Activated naive CD4-positive, alpha-beta T cell treated with anti-CD3 and anti-CD28 coated beads for 36 hours (primary cell): ENCODE data around the gene CYP2W1. TPM values are rescaled to one million over a fixed set of nuclear protein-coding genes. Genes with fewer than 3 reads are reported as not detected.
"Not testable (repeated sequence)": the region's sequence is repeated elsewhere in the genome, so short reads cannot be mapped to it uniquely, and the experiment has no call there.

Experiments used
- CTCF ChIA-PET: fragments of 350-600 bp; sonication (Branson Sonifier 250); formaldehyde crosslinking; loops from one replicate; lab custom pipeline; 2021; ENCODE audit warnings: antibody characterized with exemption; lab: Charles Lee
- DNase-seq: peaks from one replicate; pipeline ENCODE4 v3.0.0-alpha.2; 2020
- H3K27ac Mint-ChIP-seq: one replicate; pipeline ENCODE4 v1.8.0; 2021; ENCODE audit warnings: mild to moderate bottlenecking, mixed read lengths
- H3K27me3 Mint-ChIP-seq: one replicate; pipeline ENCODE4 v1.8.0; 2021; ENCODE audit warnings: low read depth, mixed read lengths
- H3K36me3 Mint-ChIP-seq: one replicate; pipeline ENCODE4 v1.8.0; 2021; ENCODE audit warnings: low read depth, mixed read lengths
- H3K4me1 Mint-ChIP-seq: one replicate; pipeline ENCODE4 v1.8.0; 2021; ENCODE audit warnings: low read depth, mixed read lengths
- H3K4me3 Mint-ChIP-seq: one replicate; pipeline ENCODE4 v1.8.0; 2021; ENCODE audit warnings: mild to moderate bottlenecking, moderate library complexity, mixed read lengths
- H3K9me3 Mint-ChIP-seq: one replicate; pipeline ENCODE4 v1.8.0; 2021; ENCODE audit warnings: mixed read lengths
- intact Hi-C: fragments of 100-400 bp; cut with micrococcal nuclease; formaldehyde crosslinking; loops from one replicate; pipeline ENCODE4 v1.15.1; 2023
- total RNA-seq, 2 experiments: library from RNA; stranded (reverse); gene quantifications; one replicate each; pipeline ENCODE4 v1.2.3, GENCODE V29; 2021

CYP2W1 gene
- total RNA-seq, 2 experiments from 2014 or later: not detected

DNA sequence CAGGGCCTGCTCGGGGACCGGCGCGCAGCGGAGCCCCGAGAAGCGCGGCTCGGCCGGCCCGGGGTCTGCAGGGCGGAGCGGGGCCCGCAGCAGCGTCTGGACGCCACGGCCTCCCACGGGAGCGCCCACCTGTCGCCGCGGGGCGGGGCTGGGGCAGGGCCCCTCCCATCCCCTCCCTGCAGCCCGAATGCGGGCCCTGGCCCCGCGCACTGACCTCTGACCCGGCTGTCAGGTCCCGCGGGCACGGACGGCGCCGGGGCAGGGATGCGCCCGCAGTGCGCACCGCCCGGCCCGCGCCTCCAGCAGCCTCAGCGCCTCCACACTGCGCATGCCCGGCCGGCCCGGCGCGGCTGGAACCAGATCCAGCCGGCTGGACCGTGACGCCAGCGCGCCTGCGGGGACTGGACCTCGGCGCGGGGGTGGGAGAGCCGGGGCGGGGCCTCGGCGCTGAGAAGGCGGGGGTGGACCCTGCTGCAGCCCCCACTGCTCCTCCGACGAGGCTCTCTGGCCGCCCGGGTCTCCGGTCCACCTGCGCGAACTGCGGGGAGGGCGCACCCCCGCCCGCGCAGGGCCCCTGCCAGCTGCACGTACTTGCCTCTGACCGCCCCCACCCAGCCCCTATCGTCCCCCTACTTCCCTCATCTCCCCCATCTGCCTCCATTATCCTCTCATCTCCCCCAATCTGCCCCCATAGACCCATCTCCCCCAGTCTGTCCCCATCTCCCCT lies 45.2 kb downstream of the CYP2W1 start:
- Mint-ChIP-seq H3K9me3 (no peaks in the 10 kb centered on the region), H3K27me3 (no peaks in the 10 kb centered on the region), H3K4me3 (peak overlapping the region; percentile 67), H3K4me1 (peaks cover 34% of the 10 kb centered on the region), H3K36me3 (peaks cover 3% of the 10 kb centered on the region), H3K27ac (no peak overlapping the region)
- DNase-seq: peak; percentile 87
- intact Hi-C loops: loop anchor here (2.0 kb wide), 1 partner anchor 37 kb away; no protein-coding TSS in a partner anchor
- CTCF ChIA-PET: interaction anchor here (1.0 to 2.3 kb wide), 2 partner anchors 16 to 34 kb away, joined by 4 to 8 read pairs; partner anchors contain the start of gene GPR146

DNA sequence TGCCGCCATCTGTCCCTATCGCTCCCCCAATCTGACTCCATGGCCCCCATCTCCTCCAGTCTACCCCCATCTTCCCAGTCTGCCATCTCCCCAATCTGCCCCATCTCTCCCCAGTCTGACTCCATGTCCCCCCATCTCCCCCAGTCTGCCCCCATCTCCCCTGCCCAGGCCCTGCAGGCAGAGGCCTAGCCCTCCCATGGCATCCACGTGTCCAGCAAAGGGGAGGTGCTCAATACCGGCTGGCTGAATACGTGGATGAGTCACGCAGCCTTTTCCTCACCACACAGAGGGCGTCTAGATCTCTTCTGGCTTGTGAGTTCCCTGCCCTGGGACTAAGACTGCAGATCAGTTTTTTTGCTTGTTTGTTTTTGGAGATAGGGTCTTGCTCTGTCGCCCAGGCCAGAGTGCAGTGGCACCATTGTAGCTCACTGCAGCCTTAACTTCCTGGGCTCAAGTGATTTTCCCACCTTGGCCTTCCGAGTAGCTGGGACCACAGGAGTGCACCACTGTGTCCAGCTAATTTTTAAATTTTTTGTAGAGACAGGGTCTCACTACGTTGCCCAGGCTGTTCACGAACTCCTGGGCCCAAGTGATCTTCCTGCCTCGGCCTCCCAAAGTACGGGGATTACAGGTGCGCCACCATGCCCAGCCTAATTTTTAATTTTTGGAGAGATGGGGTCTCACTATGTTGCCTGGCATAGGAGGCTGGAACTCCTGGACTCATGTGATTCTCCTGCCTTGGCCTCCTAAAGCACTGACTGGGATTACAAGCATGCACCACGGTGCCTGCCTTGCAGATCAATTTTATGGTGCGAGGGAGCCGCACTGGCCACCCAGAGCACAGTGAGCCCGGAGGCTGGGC lies 46.0 kb downstream of the CYP2W1 start:
- Mint-ChIP-seq H3K27me3 (no peaks in the 10 kb centered on the region), H3K36me3 (no peaks in the 10 kb centered on the region), H3K27ac (peak overlapping the region; percentile 68), H3K9me3 (no peaks in the 10 kb centered on the region), H3K4me3 (peak overlapping the region; percentile 67), H3K4me1 (peaks cover 42% of the 10 kb centered on the region)
- intact Hi-C loops: loop anchor here (2.0 kb wide), 1 partner anchor 36 kb away; no protein-coding TSS in a partner anchor
- CTCF ChIA-PET: no interaction called here
- peak; percentile 84 for DNase-seq

DNA sequence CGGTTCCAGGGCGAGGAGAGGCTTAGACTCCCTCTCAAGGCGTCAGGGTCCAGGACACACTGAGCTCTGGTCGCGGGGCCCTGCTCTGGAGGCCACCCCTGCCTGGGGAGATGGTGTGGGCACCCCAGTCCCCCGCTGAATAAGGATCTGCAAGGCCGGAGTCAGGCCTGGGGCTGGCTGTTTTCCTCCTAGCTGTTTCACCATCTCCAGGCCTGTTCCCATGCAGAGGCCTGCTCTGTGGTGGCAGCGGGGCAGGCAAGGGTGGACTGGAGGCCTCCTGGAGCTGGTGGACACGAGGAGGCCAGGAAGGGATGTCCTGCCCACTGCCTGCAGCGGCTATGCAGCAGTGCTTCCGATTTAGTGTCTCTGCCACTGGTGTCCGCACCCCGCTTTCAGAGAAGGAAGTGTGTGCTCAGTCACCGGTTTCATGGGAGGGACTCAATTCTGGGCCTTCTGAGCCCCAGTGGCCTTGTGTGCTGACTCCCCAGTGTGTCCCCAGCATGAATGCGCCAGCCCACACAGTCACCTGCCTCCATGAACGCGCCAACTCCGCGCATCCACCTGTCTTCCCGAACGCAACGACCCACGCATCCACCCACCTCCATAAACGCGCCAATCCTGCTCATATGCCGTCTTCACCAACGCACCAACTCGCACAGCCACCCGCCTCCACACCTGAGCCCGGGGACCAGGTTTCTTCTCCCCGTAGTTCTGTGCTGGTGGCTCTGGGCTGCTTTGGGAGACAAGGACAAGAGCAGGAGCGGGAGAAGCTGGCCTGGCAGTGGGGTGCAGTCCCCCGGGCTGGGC lies 46.9 kb downstream of the CYP2W1 start:
- Mint-ChIP-seq H3K4me1 (peaks cover 49% of the 10 kb centered on the region), H3K27me3 (no peaks in the 10 kb centered on the region), H3K9me3 (no peaks in the 10 kb centered on the region), H3K4me3 (peak overlapping the region; percentile 9), H3K27ac (no peak overlapping the region), H3K36me3 (no peaks in the 10 kb centered on the region)
- intact Hi-C loops: loop anchor here (2.0 kb wide), 1 partner anchor 35 kb away; no protein-coding TSS in a partner anchor
- CTCF ChIA-PET: interaction anchor here (0.8 kb wide), 1 partner anchor 59 kb away, joined by 3 read pairs; no protein-coding TSS in a partner anchor
- DNase-seq: no peak

DNA sequence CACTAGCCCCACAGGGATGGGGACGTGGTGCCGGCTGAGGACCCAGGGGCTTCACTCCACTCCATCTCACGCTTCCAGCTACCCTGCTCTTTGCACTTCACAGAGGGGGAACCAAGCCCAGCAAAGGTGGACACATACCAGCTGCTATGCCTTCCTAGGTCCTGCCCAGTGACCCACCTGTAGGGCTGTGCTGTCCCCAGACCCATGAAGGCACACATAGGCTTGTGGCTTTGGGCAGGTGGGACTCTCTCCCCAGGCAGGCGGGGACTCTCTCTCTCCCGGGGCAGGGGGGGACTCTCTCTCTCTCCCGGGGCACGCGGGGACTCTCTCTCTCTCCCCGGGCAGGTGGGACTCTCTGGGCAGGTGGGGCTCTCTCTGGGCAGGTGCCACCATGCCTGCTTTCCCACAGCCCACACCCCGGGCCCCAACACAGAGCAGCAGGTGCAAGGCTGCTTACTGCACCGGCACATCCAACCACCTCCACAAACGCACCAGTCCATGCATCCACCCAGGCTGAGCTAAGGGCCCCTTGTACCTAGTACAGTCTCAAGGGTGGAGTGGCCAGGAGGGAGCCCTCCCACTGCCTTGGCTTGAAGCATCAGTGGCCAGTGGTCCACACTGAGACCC lies 47.6 kb downstream of the CYP2W1 start:
- H3K27ac Mint-ChIP-seq: no peak overlapping the region

DNA sequence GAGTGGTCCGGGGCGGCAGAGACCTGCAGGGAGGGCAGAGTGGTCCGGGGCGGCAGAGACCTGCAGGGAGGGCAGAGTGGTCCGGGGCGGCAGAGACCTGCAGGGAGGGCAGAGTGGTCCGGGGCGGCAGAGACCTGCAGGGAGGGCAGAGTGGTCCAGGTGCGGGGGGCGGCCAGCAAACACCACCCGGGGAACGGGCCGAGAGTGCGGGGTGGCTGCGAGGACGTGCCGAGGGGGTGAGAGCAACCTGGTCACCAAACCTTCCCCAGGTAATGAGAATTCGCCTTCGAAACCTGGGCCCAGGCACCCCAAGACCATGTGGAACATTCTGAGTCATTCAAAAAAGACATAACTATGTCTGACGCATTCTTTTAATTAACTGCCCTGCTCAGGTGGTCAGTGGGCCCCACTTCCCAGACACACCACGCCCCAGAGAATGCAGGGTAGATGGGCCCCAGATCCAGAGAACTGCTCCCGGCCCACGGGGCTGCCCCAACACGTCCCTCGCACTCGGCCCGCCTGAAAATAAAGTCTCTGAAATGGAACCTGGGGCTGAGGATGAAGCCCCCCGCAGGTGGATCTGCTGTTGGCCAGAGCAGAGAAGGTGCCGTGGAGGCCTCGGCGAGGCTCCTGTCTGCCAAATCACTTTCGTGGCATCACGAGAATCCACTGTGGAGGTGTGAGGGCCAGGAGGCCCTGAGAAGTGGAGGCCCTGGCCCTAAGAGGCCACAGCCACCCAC lies 48.9 kb downstream of the CYP2W1 start:
- DNase-seq: no peak
- intact Hi-C loops: no loop called here
- CTCF ChIA-PET: no interaction called here
- Mint-ChIP-seq H3K27me3 (no peaks in the 10 kb centered on the region), H3K4me3 (no peak overlapping the region), H3K9me3 (no peaks in the 10 kb centered on the region), H3K36me3 (no peaks in the 10 kb centered on the region), H3K27ac (no peak overlapping the region), H3K4me1 (peaks cover 49% of the 10 kb centered on the region)

More for the DNA sequence above, 47.6 kb downstream of the CYP2W1 start:
- DNase-seq: no peak
- H3K27me3 Mint-ChIP-seq: no peaks in the 10 kb centered on the region
- H3K9me3 Mint-ChIP-seq: no peaks in the 10 kb centered on the region
- CTCF ChIA-PET: interaction anchor here (0.8 kb wide), 1 partner anchor 58 kb away, joined by 3 read pairs; no protein-coding TSS in a partner anchor
- H3K4me1 Mint-ChIP-seq: peaks cover 54% of the 10 kb centered on the region
- no peak overlapping the region for H3K4me3 Mint-ChIP-seq
- intact Hi-C loops: no loop called here
- H3K36me3 Mint-ChIP-seq: no peaks in the 10 kb centered on the region

DNA sequence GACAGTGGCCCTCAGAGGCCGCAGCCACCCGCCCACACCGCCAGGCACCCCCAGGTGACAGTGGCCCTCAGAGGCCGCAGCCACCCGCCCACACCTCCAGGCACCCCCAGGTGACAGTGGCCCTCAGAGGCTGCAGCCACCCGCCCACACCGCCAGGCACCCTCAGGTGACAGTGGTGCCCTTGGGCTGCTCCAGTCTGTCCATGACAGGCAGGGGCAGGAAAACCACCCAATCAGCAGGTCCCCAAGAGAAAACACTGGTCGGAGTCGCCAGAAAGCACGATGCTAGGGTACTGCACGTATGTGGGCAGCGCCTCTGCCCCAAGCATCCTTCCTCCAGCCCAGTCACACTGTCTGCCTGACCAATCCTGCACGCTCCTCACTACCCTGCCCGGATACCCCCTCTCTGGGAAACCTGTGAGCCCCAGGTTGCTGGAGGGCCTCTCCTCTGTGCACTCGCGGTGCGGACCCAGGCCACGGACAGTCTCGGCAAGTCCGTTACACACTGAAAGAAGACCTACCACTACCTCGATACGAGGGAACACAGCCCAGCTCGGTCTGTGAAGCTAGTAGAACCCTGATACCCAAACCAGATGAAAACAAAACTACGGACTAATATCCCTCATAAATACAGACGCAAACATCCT lies 49.7 kb downstream of the CYP2W1 start:
- H3K27me3 Mint-ChIP-seq: no peaks in the 10 kb centered on the region
- intact Hi-C loops: no loop called here
- DNase-seq: no peak
- no peaks in the 10 kb centered on the region for H3K9me3 Mint-ChIP-seq
- H3K4me3 Mint-ChIP-seq: no peak overlapping the region
- H3K36me3 Mint-ChIP-seq: no peaks in the 10 kb centered on the region
- H3K4me1 Mint-ChIP-seq: peaks cover 45% of the 10 kb centered on the region
- H3K27ac Mint-ChIP-seq: no peak overlapping the region
- CTCF ChIA-PET: no interaction called here

DNA sequence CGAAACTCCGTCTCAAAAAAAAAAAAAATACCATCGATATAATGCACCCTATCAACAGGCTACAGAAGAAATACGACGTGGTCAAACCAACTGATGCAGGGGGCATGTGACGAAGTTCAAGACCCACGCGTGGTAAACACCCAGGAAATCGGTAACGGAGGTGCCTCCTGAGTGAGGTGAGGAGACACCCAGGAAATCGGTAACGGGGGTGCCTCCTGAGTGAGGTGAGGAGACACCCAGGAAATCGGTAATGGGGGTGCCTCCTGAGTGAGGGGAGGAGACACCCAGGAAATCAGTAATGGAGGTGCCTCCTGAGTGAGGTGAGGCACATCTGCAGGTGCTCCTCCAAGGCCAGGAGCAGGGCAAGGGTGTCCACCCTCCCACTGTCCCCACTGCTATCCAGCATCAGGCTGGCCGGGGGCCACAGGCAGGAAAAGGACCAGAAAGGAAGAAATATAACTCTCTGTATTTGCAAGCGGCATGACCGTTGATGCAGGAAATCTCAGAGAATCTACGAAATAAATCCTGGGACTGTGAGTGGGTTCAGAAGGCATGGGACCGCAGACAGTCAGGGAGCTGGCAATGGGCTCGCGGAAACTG lies 50.7 kb downstream of the CYP2W1 start:
- H3K9me3 Mint-ChIP-seq: no peaks in the 10 kb centered on the region
- H3K27me3 Mint-ChIP-seq: no peaks in the 10 kb centered on the region
- intact Hi-C loops: no loop called here
- no peak for DNase-seq
- CTCF ChIA-PET: interaction anchor here (0.6 kb wide), 2 partner anchors 15 to 39 kb away, joined by 3 to 4 read pairs; no protein-coding TSS in a partner anchor
- H3K4me3 Mint-ChIP-seq: no peak overlapping the region
- no peaks in the 10 kb centered on the region for H3K36me3 Mint-ChIP-seq
- H3K27ac Mint-ChIP-seq: no peak overlapping the region
- H3K4me1 Mint-ChIP-seq: peaks cover 45% of the 10 kb centered on the region

DNA sequence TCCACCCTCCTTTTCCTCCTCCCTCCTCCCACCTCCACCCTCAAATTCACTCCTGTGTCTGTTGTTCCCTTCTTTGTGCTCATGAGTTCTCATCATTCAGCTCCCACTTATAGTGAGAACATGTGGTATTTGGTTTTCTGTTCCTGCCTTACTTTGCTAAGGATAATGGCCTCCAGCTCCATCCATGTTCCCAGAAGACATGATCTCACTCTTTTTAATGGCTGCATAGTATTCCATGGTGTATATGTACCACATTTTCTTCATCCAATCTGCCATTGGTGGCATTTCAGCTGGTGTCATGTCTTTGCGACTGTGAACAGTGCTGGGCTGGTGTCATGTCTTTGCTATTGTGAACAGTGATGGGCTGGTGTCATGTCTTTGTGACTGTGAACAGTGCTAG lies 51.8 kb downstream of the CYP2W1 start:
- CTCF ChIA-PET, H3K9me3 Mint-ChIP-seq, H3K4me3 Mint-ChIP-seq, DNase-seq, H3K36me3 Mint-ChIP-seq, intact Hi-C loops, H3K27ac Mint-ChIP-seq, H3K27me3 Mint-ChIP-seq: not testable (repeated sequence)
- peaks cover 37% of the 10 kb centered on the region for H3K4me1 Mint-ChIP-seq

DNA sequence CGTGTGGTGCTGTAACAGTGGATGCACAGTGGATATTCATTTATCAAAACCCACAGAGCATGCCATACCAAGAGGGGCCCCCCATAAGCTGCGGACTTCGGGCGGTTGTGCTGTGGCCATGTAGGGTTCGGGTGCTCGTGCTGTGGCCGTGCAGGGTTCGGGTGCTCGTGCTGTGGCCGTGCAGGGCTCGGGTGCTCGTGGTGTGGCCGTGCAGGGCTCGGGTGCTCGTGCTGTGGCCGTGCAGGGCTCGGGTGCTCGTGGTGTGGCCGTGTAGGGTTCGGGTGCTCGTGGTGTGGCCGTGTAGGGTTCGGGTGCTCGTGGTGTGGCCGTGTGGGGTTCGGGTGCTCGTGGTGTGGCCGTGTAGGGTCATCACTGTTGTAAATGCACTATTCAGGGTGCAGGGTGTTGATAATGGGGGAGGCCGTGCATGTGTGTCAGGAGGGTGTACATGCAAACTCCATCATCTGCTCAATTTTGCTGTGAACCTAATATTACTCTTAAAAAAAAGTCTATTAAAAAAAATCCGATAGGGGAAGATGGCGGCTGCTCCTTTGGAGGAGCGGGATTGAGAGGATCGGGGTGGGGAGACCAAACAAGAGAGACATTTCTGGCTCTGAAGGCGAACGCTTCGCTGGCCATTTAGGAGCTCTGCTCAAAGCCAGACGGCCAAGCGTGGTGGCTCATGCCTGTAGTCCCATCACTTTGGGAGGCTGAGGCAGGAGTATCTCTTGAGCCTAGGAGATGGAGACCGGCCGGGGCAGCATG lies 53.4 kb downstream of the CYP2W1 start:
- H3K4me3 Mint-ChIP-seq, intact Hi-C loops, H3K9me3 Mint-ChIP-seq, CTCF ChIA-PET, H3K27ac Mint-ChIP-seq, DNase-seq, H3K36me3 Mint-ChIP-seq, H3K27me3 Mint-ChIP-seq: not testable (repeated sequence)
- H3K4me1 Mint-ChIP-seq: peaks cover 29% of the 10 kb centered on the region
